ENCODE measurements around the gene ZNF280A. TPM values are rescaled to one million over a fixed set of nuclear protein-coding genes. Genes with fewer than 3 reads are reported as not detected.
"Not testable (repeated sequence)": the region's sequence is repeated elsewhere in the genome, so short reads cannot be mapped to it uniquely, and the experiment has no call there.

The ZNF280A gene
- total RNA-seq, 2 donors from 2014 or later: not detected

GRCh38 chr22:22469527-22469926 lies 50.5 kb downstream of the ZNF280A start:
- 53% methylated on average over 2 of the region's 2 CpGs for WGBS
- no peak overlapping the region for H3K4me3 ChIP-seq
- intact Hi-C loops (cut with DNase I): loop anchor here (10.0 kb wide), 1 partner anchor 485 kb away; no protein-coding TSS in a partner anchor
- H3K36me3 ChIP-seq: no peaks in the 10 kb centered on the region
- no peak overlapping the region for H3K27ac ChIP-seq
- no peaks in the 10 kb centered on the region for H3K27me3 ChIP-seq (replicated peaks; ENCODE audit: insufficient read depth)
- no peak for DNase-seq (ENCODE audit: low spot score)
- no peak for TF ChIP-seq POLR2AphosphoS5 (IDR thresholded peaks at IDR 0.05)
- no peak for TF ChIP-seq POLR2A (IDR thresholded peaks at IDR 0.05)
- TF ChIP-seq CTCF (IDR thresholded peaks at IDR 0.05): no peak
- no peaks in the 10 kb centered on the region for H3K4me1 ChIP-seq (replicated peaks)
- H3K9me3 ChIP-seq: no peaks in the 10 kb centered on the region

- intact Hi-C loops (cut with DNase I): loop anchor here (10.0 kb wide), 1 partner anchor 486 kb away; no protein-coding TSS in a partner anchor
Observed at GRCh38 chr22:22468794-22469469, 51.1 kb downstream of the ZNF280A start.

GRCh38 chr22:22467112-22467511 lies 53.0 kb downstream of the ZNF280A start:
- intact Hi-C loops (cut with DNase I): loop anchor here (10.0 kb wide), 1 partner anchor 488 kb away; no protein-coding TSS in a partner anchor
- H3K4me1 ChIP-seq (replicated peaks): no peaks in the 10 kb centered on the region
- H3K27me3 ChIP-seq (replicated peaks; ENCODE audit: insufficient read depth): no peaks in the 10 kb centered on the region
- TF ChIP-seq CTCF (IDR thresholded peaks at IDR 0.05) (no peak), POLR2A (IDR thresholded peaks at IDR 0.05) (no peak), POLR2AphosphoS5 (IDR thresholded peaks at IDR 0.05) (no peak)
- H3K27ac ChIP-seq: no peak overlapping the region
- WGBS: 86% methylated on average over 1 of the region's 1 CpG
- H3K4me3 ChIP-seq: no peak overlapping the region
- no peak for DNase-seq (ENCODE audit: low spot score)
- H3K36me3 ChIP-seq: no peaks in the 10 kb centered on the region
- H3K9me3 ChIP-seq: no peaks in the 10 kb centered on the region

More at GRCh38 chr22:22468794-22469469, 51.1 kb downstream of the ZNF280A start:
- not testable (repeated sequence) for H3K27ac ChIP-seq; DNase-seq (ENCODE audit: low spot score); H3K4me3 ChIP-seq; H3K4me1 ChIP-seq (replicated peaks); H3K36me3 ChIP-seq; H3K9me3 ChIP-seq; H3K27me3 ChIP-seq (replicated peaks; ENCODE audit: insufficient read depth)
- WGBS: 88% methylated on average over 11 of the region's 11 CpGs

GRCh38 chr22:22465782-22466181 lies 54.3 kb downstream of the ZNF280A start:
- no peak for TF ChIP-seq POLR2AphosphoS5 (IDR thresholded peaks at IDR 0.05)
- no peak for TF ChIP-seq CTCF (IDR thresholded peaks at IDR 0.05)
- TF ChIP-seq POLR2A (IDR thresholded peaks at IDR 0.05): no peak
- intact Hi-C loops (cut with DNase I): loop anchor here (10.0 kb wide), 1 partner anchor 489 kb away; no protein-coding TSS in a partner anchor
- H3K4me3 ChIP-seq: no peak overlapping the region
- H3K9me3 ChIP-seq: no peaks in the 10 kb centered on the region
- no peaks in the 10 kb centered on the region for H3K27me3 ChIP-seq (replicated peaks; ENCODE audit: insufficient read depth)
- WGBS: 47% methylated on average over 1 of the region's 1 CpG
- H3K4me1 ChIP-seq (replicated peaks): no peaks in the 10 kb centered on the region
- no peak overlapping the region for H3K27ac ChIP-seq
- DNase-seq (ENCODE audit: low spot score): no peak
- H3K36me3 ChIP-seq: no peaks in the 10 kb centered on the region

GRCh38 chr22:22465094-22465602 lies 54.9 kb downstream of the ZNF280A start:
- H3K4me1 ChIP-seq (replicated peaks): no peaks in the 10 kb centered on the region
- TF ChIP-seq CTCF (IDR thresholded peaks at IDR 0.05) (no peak), POLR2A (IDR thresholded peaks at IDR 0.05) (no peak), POLR2AphosphoS5 (IDR thresholded peaks at IDR 0.05) (no peak)
- intact Hi-C loops (cut with DNase I): loop anchor here (10.0 kb wide), 1 partner anchor 490 kb away; no protein-coding TSS in a partner anchor
- no peak overlapping the region for H3K4me3 ChIP-seq
- no peak overlapping the region for H3K27ac ChIP-seq
- H3K36me3 ChIP-seq: no peaks in the 10 kb centered on the region
- 51% methylated on average over 7 of the region's 7 CpGs for WGBS
- no peaks in the 10 kb centered on the region for H3K27me3 ChIP-seq (replicated peaks; ENCODE audit: insufficient read depth)
- DNase-seq (ENCODE audit: low spot score): no peak
- H3K9me3 ChIP-seq: no peaks in the 10 kb centered on the region

Data from prostate gland (tissue), 2 donors.